H1 (cell line): ENCODE data around the gene MOB3B. TPM values are rescaled to one million over a fixed set of nuclear protein-coding genes. Genes with fewer than 3 reads are reported as not detected.

ENCODE experiments used
- CTCF ChIA-PET: fragments of 300-600 bp; sonication (Branson Sonifier 250); formaldehyde crosslinking; loops from one replicate; lab custom pipeline; 2021; ENCODE audit not compliant: partially characterized antibody; lab: Charles Lee
- POLR2A ChIA-PET: fragments of 300-600 bp; sonication (Branson Sonifier 250); formaldehyde crosslinking; loops from one replicate; lab custom pipeline; 2021; ENCODE audit warnings: inconsistent platforms; ENCODE audit not compliant: partially characterized antibody; lab: Charles Lee
- DNase-seq, 2 experiments: peaks; one replicate each; pipeline versions ENCODE4 v3.0.0 to v3.0.0-alpha.2; 2010 to 2022; ENCODE audit warnings: low spot score in 2 of 2, low read depth in 1 of 2, mixed read lengths in 1 of 2
- FAIRE-seq: peaks from 2 replicates; lab custom pipeline; 2011; peaks lifted over from hg19 to GRCh38; lab: Jason Lieb, UNC
- H2AFZ ChIP-seq: 2 replicates; pipeline ENCODE4 v1.8.1; 2012; ENCODE audit warnings: low read length, inconsistent platforms
- H2AK5ac ChIP-seq: 2 replicates; pipeline ENCODE4 v1.6.1; 2013; ENCODE audit warnings: low read depth, low read length
- H2BK120ac ChIP-seq: replicated peaks from 2 replicates; pipeline ENCODE3; 2013; ENCODE audit warnings: low read depth, low read length, inconsistent platforms
- H2BK12ac ChIP-seq: 2 replicates; pipeline ENCODE4 v1.6.1; 2013; ENCODE audit warnings: low read depth, low read length
- H2BK15ac ChIP-seq: 2 replicates; pipeline ENCODE4 v1.6.1; 2013; ENCODE audit warnings: low read length
- H2BK20ac ChIP-seq: 2 replicates; pipeline ENCODE4 v1.6.1; 2013; ENCODE audit warnings: low read length
- H2BK5ac ChIP-seq: 2 replicates; pipeline ENCODE4 v1.6.1; 2013; ENCODE audit warnings: low read depth, low read length
- H3K14ac ChIP-seq: 2 replicates; pipeline ENCODE4 v1.6.1; 2013; ENCODE audit warnings: inconsistent platforms; ENCODE audit not compliant: insufficient read length
- H3K18ac ChIP-seq: 2 replicates; pipeline ENCODE4 v1.6.1; 2013; ENCODE audit warnings: low read length; ENCODE audit errors: extremely low read depth
- H3K23ac ChIP-seq: 2 replicates; pipeline ENCODE4 v1.6.1; 2013; ENCODE audit warnings: inconsistent platforms; ENCODE audit not compliant: insufficient read length
- H3K23me2 ChIP-seq: 2 replicates; pipeline ENCODE4 v1.6.1; 2013; ENCODE audit warnings: low read depth, low read length
- H3K27ac ChIP-seq: 2 replicates; pipeline ENCODE4 v1.6.1; 2011; ENCODE audit warnings: low read depth, low read length, inconsistent platforms
- H3K27me3 ChIP-seq, 4 experiments: replicated peaks in 1 of 4; 1 replicate in 1 of 4; 2 replicates in 3 of 4; pipeline versions ENCODE4 v1.6.1 to v1.8.1; 2011 to 2013; ENCODE audit warnings: low read length in 3 of 4, mild to moderate bottlenecking in 3 of 4, inconsistent platforms in 2 of 4, mixed read lengths in 2 of 4, moderate library complexity in 1 of 4; ENCODE audit not compliant: control insufficient read depth in 3 of 4, insufficient read depth in 3 of 4; ENCODE audit errors: extremely low read depth in 1 of 4
- H3K36me3 ChIP-seq, 4 experiments: 2 replicates each; pipeline versions ENCODE4 v1.6.1 to v1.8.1; 2011 to 2013; ENCODE audit warnings: mild to moderate bottlenecking in 4 of 4, low read length in 3 of 4, moderate library complexity in 2 of 4, control low read depth in 1 of 4, inconsistent platforms in 1 of 4; ENCODE audit not compliant: insufficient read depth in 4 of 4, control insufficient read depth in 2 of 4
- H3K4ac ChIP-seq: replicated peaks from 2 replicates; pipeline ENCODE3; 2013; ENCODE audit warnings: low read length, low read depth, mixed read lengths, inconsistent platforms; ENCODE audit not compliant: insufficient read length
- H3K4me1 ChIP-seq, 4 experiments: replicated peaks in 1 of 4; 1 replicate in 1 of 4; 2 replicates in 3 of 4; pipeline versions ENCODE4 v1.6.1 to v1.8.1; 2011 to 2013; ENCODE audit warnings: low read length in 3 of 4, inconsistent platforms in 2 of 4, mixed read lengths in 1 of 4; ENCODE audit not compliant: insufficient read depth in 4 of 4, control insufficient read depth in 3 of 4
- H3K4me2 ChIP-seq, 2 experiments: 2 replicates each; pipeline versions ENCODE4 v1.6.1 to v1.8.1; 2011 to 2013; ENCODE audit warnings: low read depth in 2 of 2, low read length in 2 of 2, control low read depth in 1 of 2, inconsistent platforms in 1 of 2, mild to moderate bottlenecking in 1 of 2; ENCODE audit not compliant: insufficient read depth in 1 of 2
- H3K4me3 ChIP-seq, 4 experiments: fragments of 200-600, 300-600 bp in 1 of 4; sonication (generic), shearing (Covaris generic), sonication (Bioruptor Twin) in 1 of 4; 2 replicates each; pipeline versions ENCODE4 v1.5.1 to v1.8.1; 2011 to 2016; ENCODE audit warnings: low read length in 4 of 4, low read depth in 3 of 4, control low read depth in 2 of 4, inconsistent platforms in 2 of 4, mild to moderate bottlenecking in 2 of 4, mixed read lengths in 1 of 4, moderate library complexity in 1 of 4; ENCODE audit not compliant: insufficient read depth in 2 of 4; ENCODE audit errors: extremely low read depth in 1 of 4
- H3K56ac ChIP-seq: replicated peaks from 2 replicates; pipeline ENCODE3; 2013; ENCODE audit warnings: low read depth, mild to moderate bottlenecking, mixed read lengths, low read length, inconsistent platforms; ENCODE audit not compliant: insufficient read length
- H3K79me1 ChIP-seq: 2 replicates; pipeline ENCODE4 v1.6.1; 2013; ENCODE audit warnings: low read depth, low read length, control low read depth
- H3K79me2 ChIP-seq, 2 experiments: 2 replicates each; pipeline versions ENCODE4 v1.6.1 to v1.8.1; 2012 to 2013; ENCODE audit warnings: low read length in 2 of 2, mild to moderate bottlenecking in 2 of 2, inconsistent platforms in 1 of 2; ENCODE audit not compliant: insufficient read depth in 2 of 2, control insufficient read depth in 1 of 2
- H3K9ac ChIP-seq, 4 experiments: replicated peaks in 1 of 4; 1 replicate in 1 of 4; 2 replicates in 3 of 4; pipeline versions ENCODE4 v1.6.1 to v1.8.1; 2011 to 2013; ENCODE audit warnings: low read depth in 3 of 4, low read length in 3 of 4, control low read depth in 2 of 4, mild to moderate bottlenecking in 2 of 4, moderate library complexity in 2 of 4, inconsistent platforms in 1 of 4; ENCODE audit errors: extremely low read depth in 1 of 4
- H3K9me3 ChIP-seq, 2 experiments: 2 replicates each; pipeline versions ENCODE4 v1.6.1 to v1.8.1; 2012 to 2013; ENCODE audit warnings: mild to moderate bottlenecking in 2 of 2, moderate library complexity in 2 of 2, control low read depth in 1 of 2, inconsistent platforms in 1 of 2, low read depth in 1 of 2, low read length in 1 of 2, mixed read lengths in 1 of 2; ENCODE audit not compliant: insufficient read depth in 2 of 2
- H4K20me1 ChIP-seq, 2 experiments: replicated peaks in 1 of 2; 2 replicates each; pipeline versions ENCODE3 to v1.8.1; 2011 to 2013; ENCODE audit warnings: inconsistent platforms in 2 of 2, low read length in 2 of 2, mild to moderate bottlenecking in 1 of 2; ENCODE audit not compliant: insufficient read depth in 2 of 2, control insufficient read depth in 1 of 2
- H4K5ac ChIP-seq: 2 replicates; pipeline ENCODE4 v1.6.1; 2013; ENCODE audit warnings: low read length, low read depth, mixed read lengths, inconsistent platforms; ENCODE audit not compliant: insufficient read length
- H4K8ac ChIP-seq: 2 replicates; pipeline ENCODE4 v1.8.0; 2013; ENCODE audit warnings: mild to moderate bottlenecking, moderate library complexity, low read length, inconsistent platforms; ENCODE audit not compliant: insufficient read depth; ENCODE audit errors: extremely low read depth
- H4K91ac ChIP-seq: replicated peaks from 2 replicates; pipeline ENCODE3; 2013; ENCODE audit warnings: low read length, mixed read lengths, inconsistent platforms; ENCODE audit not compliant: insufficient read length
- RBBP5 ChIP-seq: IDR thresholded peaks from 2 replicates; pipeline ENCODE4 v1.7.1; 2012; ENCODE audit warnings: low read depth, mild to moderate bottlenecking, inconsistent platforms, low read length, moderate library complexity, borderline replicate concordance
- WGBS, 2 experiments: shearing (Covaris generic) in 1 of 2; methylation state at CpG; one replicate each; pipeline versions ENCODE4 v1.1.6 to v1.1.7; 2013 to 2015; ENCODE audit warnings: low lambda C conversion rate in 2 of 2, mixed read lengths in 2 of 2, inconsistent platforms in 1 of 2, low coverage in 1 of 2, missing lambda C conversion rate in 1 of 2; ENCODE audit not compliant: insufficient replicate concordance in 2 of 2, insufficient coverage in 1 of 2, insufficient read length in 1 of 2; ENCODE audit errors: extremely low coverage in 1 of 2, missing lambda C conversion rate in 1 of 2; 5-methylcytosine and 5-hydroxymethylcytosine counted together
- polyA plus RNA-seq, 7 experiments: library from polyadenylated mRNA; depleted of rRNA in 3 of 7; stranded (reverse) in 5 of 7; unstranded in 2 of 7; fragments of >200 nt in 5 of 7; fragments of 200-250 nt in 2 of 7; gene quantifications; 1 replicate in 5 of 7; 2 replicates in 1 of 7; 4 replicates in 1 of 7; pipeline versions ENCODE4 v1.2.1 to v1.2.3, GENCODE V29; 2011 to 2013; ENCODE audit warnings: missing spikeins in 2 of 7, mixed read lengths in 2 of 7
- total RNA-seq: library from RNA; stranded (reverse); fragmentation: NEBNext Ultra II Directional; extraction: Animal tissue kit (Norgen Biotek cat#: 25700); gene quantifications from 2 replicates; pipeline ENCODE4 v1.2.1, GENCODE V29; 2021
- TF ChIP-seq, protein P1 (sequence below): IDR thresholded peaks from 2 replicates; pipeline ENCODE4 v1.6.1; 2012; ENCODE audit warnings: inconsistent platforms

Gene MOB3B
- total and polyA plus RNA-seq, 2 of the 8 experiments (the other 6 are each of a cell fraction or from before 2014, with no cell fraction given): 12.7 to 16.1 TPM

DNA sequence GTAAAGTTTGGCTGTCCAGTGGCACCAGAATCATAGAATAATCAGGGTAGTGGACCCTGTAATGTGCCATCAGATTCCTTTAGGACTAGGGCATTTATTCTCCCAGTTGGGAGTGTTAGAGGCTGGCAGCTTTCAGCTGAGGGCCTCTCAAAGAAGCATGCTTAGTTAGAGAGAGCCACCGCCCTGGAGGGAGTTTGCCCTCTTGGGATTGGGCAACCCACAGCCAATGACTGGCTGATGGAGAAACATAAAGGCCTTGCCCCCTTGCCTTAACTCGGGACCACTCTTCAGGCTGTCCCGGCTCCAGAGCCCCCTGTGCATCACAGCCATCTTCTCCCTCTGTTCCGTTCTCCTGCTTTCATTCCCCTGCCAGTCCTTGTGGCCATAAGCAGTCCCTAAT, 26.0 kb downstream of the MOB3B start:
- H3K23me2 ChIP-seq: no peaks in the 10 kb centered on the region
- no peaks in the 10 kb centered on the region for H4K20me1 ChIP-seq
- no peak overlapping the region for H2BK12ac ChIP-seq
- H3K4me3 ChIP-seq: no peak overlapping the region
- no peaks in the 10 kb centered on the region for H3K27me3 ChIP-seq
- no peak overlapping the region for H4K5ac ChIP-seq
- H3K23ac ChIP-seq: no peak overlapping the region
- H3K27ac ChIP-seq: no peak overlapping the region
- H3K4me1 ChIP-seq: peaks cover 0 to 8% (median 2%) of the 10 kb centered on the region in 4 experiments; a peak in 5 of 7 replicates
- 87% methylated on average over 4 of the region's 4 CpGs; no CpG with 5 or more reads in 1 of the 2 experiments for WGBS, 2 experiments
- H2AFZ ChIP-seq: no peak overlapping the region
- no peak overlapping the region for H3K4ac ChIP-seq
- no peaks in the 10 kb centered on the region for H3K9me3 ChIP-seq
- no peak overlapping the region for H2BK15ac ChIP-seq
- H3K56ac ChIP-seq: no peak overlapping the region
- no peaks in the 10 kb centered on the region for H3K79me1 ChIP-seq
- H2BK120ac ChIP-seq: no peak overlapping the region
- no peak overlapping the region for H2BK5ac ChIP-seq
- no peak overlapping the region for H3K9ac ChIP-seq
- ChIA-PET CTCF (no interaction called here), POLR2A (no interaction called here)
- H2AK5ac ChIP-seq: no peak overlapping the region
- peaks cover 3 to 9% of the 10 kb centered on the region in 2 experiments; a peak in 2 of 4 replicates for H3K79me2 ChIP-seq
- H3K36me3 ChIP-seq: peaks cover 0 to 6% (median 0%) of the 10 kb centered on the region in 4 experiments; a peak in 1 of 8 replicates
- no peak overlapping the region for H3K4me2 ChIP-seq
- TF ChIP-seq RBBP5: no peak
- TF ChIP-seq, protein P1, sequence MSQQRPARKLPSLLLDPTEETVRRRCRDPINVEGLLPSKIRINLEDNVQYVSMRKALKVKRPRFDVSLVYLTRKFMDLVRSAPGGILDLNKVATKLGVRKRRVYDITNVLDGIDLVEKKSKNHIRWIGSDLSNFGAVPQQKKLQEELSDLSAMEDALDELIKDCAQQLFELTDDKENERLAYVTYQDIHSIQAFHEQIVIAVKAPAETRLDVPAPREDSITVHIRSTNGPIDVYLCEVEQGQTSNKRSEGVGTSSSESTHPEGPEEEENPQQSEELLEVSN: peak; percentile 70
- no peak overlapping the region for H2BK20ac ChIP-seq
- FAIRE-seq (no peak), DNase-seq (no peak)
- H3K14ac ChIP-seq: no peak overlapping the region
- H4K91ac ChIP-seq: no peak overlapping the region
- no peak overlapping the region for H4K8ac ChIP-seq
- no peak overlapping the region for H3K18ac ChIP-seq
